HepG2 (cell line): Measurements from ENCODE around the gene SMIM1. TPM values are rescaled to one million over a fixed set of nuclear protein-coding genes. Genes with fewer than 3 reads are reported as not detected.

ENCODE experiments used
- ATM ChIP-seq: fragments of 450-650 bp; IDR thresholded peaks from 2 replicates; pipeline ENCODE4 v1.7.1; 2017; ENCODE audit warnings: mild to moderate bottlenecking, borderline replicate concordance
- BHLHE40 ChIP-seq: IDR thresholded peaks from 2 replicates; pipeline ENCODE4 v1.6.1; 2011; ENCODE audit warnings: low read length, improper control_type of control experiment
- CCAR2 ChIP-seq: fragments of 200-400 bp; formaldehyde crosslinking; optimal IDR thresholded peaks from 2 replicates; pipeline ENCODE3; 2018; ENCODE audit warnings: low read depth, mild to moderate bottlenecking, low read length, moderate library complexity
- DMTF1 ChIP-seq: sonication (generic); formaldehyde crosslinking; IDR thresholded peaks from 2 replicates; pipeline ENCODE4 v1.4.0; 2020; ENCODE audit warnings: mild to moderate bottlenecking, missing genetic modification reagents
- HINFP ChIP-seq: sonication (generic); formaldehyde crosslinking; IDR thresholded peaks from 2 replicates; pipeline ENCODE4 v1.4.0; 2020; ENCODE audit warnings: low read depth, mild to moderate bottlenecking, missing genetic modification reagents
- MYC ChIP-seq: sonication (generic); formaldehyde crosslinking; IDR thresholded peaks from 2 replicates; pipeline ENCODE4 v1.9.0; 2021; ENCODE audit warnings: missing genetic modification reagents, borderline replicate concordance
- MYNN ChIP-seq: sonication (generic); formaldehyde crosslinking; IDR thresholded peaks from 2 replicates; pipeline ENCODE4 v1.4.0; 2020; ENCODE audit warnings: mild to moderate bottlenecking, low read depth, missing genetic modification reagents
- PCBP1 ChIP-seq: fragments of 200-400 bp; formaldehyde crosslinking; IDR thresholded peaks from 2 replicates; pipeline ENCODE4 v1.6.1; 2017; ENCODE audit warnings: mild to moderate bottlenecking, low read depth, low read length, borderline replicate concordance
- POLR2A ChIP-seq, 2 experiments: IDR thresholded peaks; 2 replicates each; pipeline ENCODE4 v1.6.1; 2011; ENCODE audit warnings: low read depth in 2 of 2, low read length in 2 of 2, mild to moderate bottlenecking in 1 of 2, moderate library complexity in 1 of 2; ENCODE audit not compliant: insufficient read depth in 1 of 2
- SRSF9 ChIP-seq: fragments of 200-400 bp; formaldehyde crosslinking; IDR thresholded peaks from 2 replicates; pipeline ENCODE4 v1.6.1; 2018; ENCODE audit warnings: borderline replicate concordance, mild to moderate bottlenecking, low read depth, low read length; ENCODE audit not compliant: insufficient read depth, poor library complexity, severe bottlenecking
- SUZ12 ChIP-seq: fragments of 150-350 bp; IDR thresholded peaks from 2 replicates; pipeline ENCODE4 v1.6.1; 2014; ENCODE audit warnings: low read depth, low read length
- ZNF281 ChIP-seq: sonication (generic); formaldehyde crosslinking; IDR thresholded peaks from 2 replicates; pipeline ENCODE4 v1.4.0; 2020; ENCODE audit warnings: missing genetic modification reagents, borderline replicate concordance
- ZNF724P ChIP-seq: sonication (generic); formaldehyde crosslinking; IDR thresholded peaks from 2 replicates; pipeline ENCODE4 v1.8.0; 2022; ENCODE audit warnings: missing genetic modification reagents, borderline replicate concordance
- ZNF816 ChIP-seq: sonication (generic); formaldehyde crosslinking; IDR thresholded peaks from 2 replicates; pipeline ENCODE4 v1.8.0; 2022; ENCODE audit warnings: missing genetic modification reagents, mild to moderate bottlenecking, borderline replicate concordance
- ZSCAN30 ChIP-seq: sonication (generic); formaldehyde crosslinking; IDR thresholded peaks from 2 replicates; pipeline ENCODE4 v1.5.0; 2020; ENCODE audit warnings: mild to moderate bottlenecking, missing genetic modification reagents
- polyA plus RNA-seq, 8 experiments: library from polyadenylated mRNA; depleted of rRNA in 3 of 8; stranded (reverse) in 7 of 8; unstranded in 1 of 8; fragments of >200 nt; fragmentation: Illumina TruSeq in 4 of 8; extraction: Trizol in 4 of 8; gene quantifications; 2 replicates each; pipeline versions ENCODE4 v1.2.1 to v1.2.3, GENCODE V29; 2011 to 2016; ENCODE audit warnings: low read depth in 4 of 8, missing spikeins in 1 of 8, mixed read lengths in 1 of 8; ENCODE audit not compliant: insufficient read depth in 1 of 8
- total RNA-seq, 5 experiments: library from RNA; depleted of rRNA; stranded (reverse); fragments of >200 nt; fragmentation: Illumina TruSeq; extraction: Trizol; gene quantifications; 2 replicates each; pipeline ENCODE4 v1.2.3, GENCODE V29; 2016; ENCODE audit warnings: low read depth in 1 of 5
- TF ChIP-seq, protein P1 (sequence below): sonication (generic); formaldehyde crosslinking; IDR thresholded peaks from 2 replicates; pipeline ENCODE4 v1.9.0; 2021; ENCODE audit warnings: missing genetic modification reagents, borderline replicate concordance
- TF ChIP-seq, protein P2 (sequence below): IDR thresholded peaks from 2 replicates; pipeline ENCODE4 v1.6.1; 2016; ENCODE audit warnings: low read depth, borderline replicate concordance
- TF ChIP-seq, protein P3 (sequence below): sonication (generic); formaldehyde crosslinking; IDR thresholded peaks from 2 replicates; pipeline ENCODE4 v1.8.0; 2022; ENCODE audit warnings: mild to moderate bottlenecking, missing genetic modification reagents, moderate library complexity

SMIM1 gene
- total and polyA plus RNA-seq, 2 of the 13 experiments (the other 11 are each of a cell fraction or from before 2014, with no cell fraction given): 12.4 to 56.3 TPM

DNA sequence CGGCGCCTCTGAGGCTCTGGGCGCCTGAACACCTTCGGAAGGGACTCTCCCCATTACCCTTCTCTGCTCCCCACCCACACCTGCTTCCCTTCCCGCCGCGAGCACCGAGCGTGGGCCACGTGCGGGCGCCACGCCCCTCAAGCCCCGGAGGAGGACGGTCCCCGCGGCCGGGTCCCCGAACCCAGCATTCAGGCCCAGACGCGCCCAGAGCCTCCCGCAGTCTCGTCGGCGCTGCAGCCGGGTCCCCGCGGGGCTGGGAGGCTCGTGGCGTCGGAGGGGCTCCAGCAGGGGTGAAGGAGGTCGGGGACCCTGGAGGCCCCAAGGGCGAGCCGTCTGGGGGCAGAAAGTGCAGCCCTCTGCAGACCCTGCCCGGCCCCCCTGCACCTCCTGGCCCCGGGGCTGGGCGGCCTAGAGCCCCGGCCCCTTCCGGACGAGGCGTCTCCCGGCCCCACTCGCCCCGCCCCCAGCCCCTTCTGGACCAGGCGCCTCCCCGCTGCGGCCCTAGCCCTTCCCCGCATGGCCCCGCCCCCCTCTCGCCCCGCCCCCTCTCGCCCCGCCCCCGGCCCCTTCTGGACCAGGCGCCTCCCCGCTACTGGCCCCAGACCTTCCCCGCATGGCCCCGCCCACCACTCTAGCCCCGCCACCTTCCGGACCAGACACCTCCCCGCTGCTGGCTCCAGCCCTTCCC, 378 bp upstream of the SMIM1 start (continued):
- TF ChIP-seq HINFP (CRISPR knock-in tag): no peak; the same call in 1 of the 2 replicates
- no peak for TF ChIP-seq ZNF281 (CRISPR knock-in tag)
- TF ChIP-seq, protein P1, sequence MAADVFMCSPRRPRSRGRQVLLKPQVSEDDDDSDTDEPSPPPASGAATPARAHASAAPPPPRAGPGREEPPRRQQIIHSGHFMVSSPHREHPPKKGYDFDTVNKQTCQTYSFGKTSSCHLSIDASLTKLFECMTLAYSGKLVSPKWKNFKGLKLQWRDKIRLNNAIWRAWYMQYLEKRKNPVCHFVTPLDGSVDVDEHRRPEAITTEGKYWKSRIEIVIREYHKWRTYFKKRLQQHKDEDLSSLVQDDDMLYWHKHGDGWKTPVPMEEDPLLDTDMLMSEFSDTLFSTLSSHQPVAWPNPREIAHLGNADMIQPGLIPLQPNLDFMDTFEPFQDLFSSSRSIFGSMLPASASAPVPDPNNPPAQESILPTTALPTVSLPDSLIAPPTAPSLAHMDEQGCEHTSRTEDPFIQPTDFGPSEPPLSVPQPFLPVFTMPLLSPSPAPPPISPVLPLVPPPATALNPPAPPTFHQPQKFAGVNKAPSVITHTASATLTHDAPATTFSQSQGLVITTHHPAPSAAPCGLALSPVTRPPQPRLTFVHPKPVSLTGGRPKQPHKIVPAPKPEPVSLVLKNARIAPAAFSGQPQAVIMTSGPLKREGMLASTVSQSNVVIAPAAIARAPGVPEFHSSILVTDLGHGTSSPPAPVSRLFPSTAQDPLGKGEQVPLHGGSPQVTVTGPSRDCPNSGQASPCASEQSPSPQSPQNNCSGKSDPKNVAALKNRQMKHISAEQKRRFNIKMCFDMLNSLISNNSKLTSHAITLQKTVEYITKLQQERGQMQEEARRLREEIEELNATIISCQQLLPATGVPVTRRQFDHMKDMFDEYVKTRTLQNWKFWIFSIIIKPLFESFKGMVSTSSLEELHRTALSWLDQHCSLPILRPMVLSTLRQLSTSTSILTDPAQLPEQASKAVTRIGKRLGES: no peak
- no peak for TF ChIP-seq POLR2A (IDR thresholded peaks at IDR 0.05; ENCODE audit: insufficient read depth in 1 of 2, low read depth in 2 of 2, low read length in 2 of 2)
- TF ChIP-seq MYNN (CRISPR knock-in tag): no peak
- no peak for TF ChIP-seq ZNF724P (CRISPR knock-in tag)
- TF ChIP-seq CCAR2: no peak
- TF ChIP-seq, protein P2, sequence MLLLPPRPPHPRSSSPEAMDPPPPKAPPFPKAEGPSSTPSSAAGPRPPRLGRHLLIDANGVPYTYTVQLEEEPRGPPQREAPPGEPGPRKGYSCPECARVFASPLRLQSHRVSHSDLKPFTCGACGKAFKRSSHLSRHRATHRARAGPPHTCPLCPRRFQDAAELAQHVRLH (CRISPR knock-in tag): no peak
- no peak for TF ChIP-seq ZSCAN30 (CRISPR knock-in tag)
- no peak for TF ChIP-seq BHLHE40
- TF ChIP-seq DMTF1 (CRISPR knock-in tag): no peak
- TF ChIP-seq SUZ12: no peak
- peak; percentile 85 for TF ChIP-seq MYC (CRISPR knock-in tag)
- TF ChIP-seq PCBP1: no peak
- TF ChIP-seq ATM: no peak
- no peak for TF ChIP-seq ZNF816
- TF ChIP-seq SRSF9: no peak
- TF ChIP-seq, protein P3, sequence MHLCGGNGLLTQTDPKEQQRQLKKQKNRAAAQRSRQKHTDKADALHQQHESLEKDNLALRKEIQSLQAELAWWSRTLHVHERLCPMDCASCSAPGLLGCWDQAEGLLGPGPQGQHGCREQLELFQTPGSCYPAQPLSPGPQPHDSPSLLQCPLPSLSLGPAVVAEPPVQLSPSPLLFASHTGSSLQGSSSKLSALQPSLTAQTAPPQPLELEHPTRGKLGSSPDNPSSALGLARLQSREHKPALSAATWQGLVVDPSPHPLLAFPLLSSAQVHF (CRISPR knock-in tag): no peak
